GM23248 (cell line): ENCODE results near the gene TBC1D21. TPM values are rescaled to one million over a fixed set of nuclear protein-coding genes. Genes with fewer than 3 reads are reported as not detected.

Experiments used
- DNase-seq: peaks from one replicate; pipeline ENCODE4 v3.0.0-alpha.2; 2015
- H2AFZ ChIP-seq: fragments of 200-600 bp; sonication (generic); 2 replicates; pipeline ENCODE4 v1.6.1; 2016; ENCODE audit warnings: antibody characterized with exemption
- H3F3A ChIP-seq: fragments of 200-600 bp; sonication (generic); 2 replicates; pipeline ENCODE4 v1.6.1; 2016; ENCODE audit warnings: mild to moderate bottlenecking, antibody characterized with exemption, mixed run types; ENCODE audit not compliant: insufficient read depth
- H3K27ac ChIP-seq: fragments of 200-600 bp; sonication (generic); 2 replicates; pipeline ENCODE4 v1.5.1; 2016; ENCODE audit warnings: mild to moderate bottlenecking
- H3K27me3 ChIP-seq: fragments of 200-600 bp; sonication (generic); replicated peaks from 2 replicates; pipeline ENCODE4 v1.6.1; 2016; ENCODE audit warnings: mild to moderate bottlenecking; ENCODE audit not compliant: insufficient read depth
- H3K36me3 ChIP-seq: fragments of 200-600 bp; sonication (generic); 2 replicates; pipeline ENCODE4 v1.6.1; 2016; ENCODE audit warnings: low read depth, mild to moderate bottlenecking
- H3K4me1 ChIP-seq: fragments of 200-600 bp; sonication (generic); 2 replicates; pipeline ENCODE4 v1.6.1; 2016; ENCODE audit warnings: mild to moderate bottlenecking; ENCODE audit not compliant: insufficient read depth
- H3K4me2 ChIP-seq: fragments of 200-600 bp; sonication (generic); one replicate; pipeline ENCODE4 v1.6.1; 2016; ENCODE audit warnings: mild to moderate bottlenecking; ENCODE audit not compliant: unreplicated experiment
- H3K4me3 ChIP-seq: fragments of 200-600 bp; sonication (generic); 2 replicates; pipeline ENCODE4 v1.5.1; 2016; ENCODE audit warnings: mild to moderate bottlenecking
- H3K79me2 ChIP-seq: fragments of 200-600 bp; sonication (generic); 2 replicates; pipeline ENCODE4 v1.6.1; 2016; ENCODE audit warnings: mild to moderate bottlenecking; ENCODE audit not compliant: insufficient read depth
- H3K9ac ChIP-seq: fragments of 200-600 bp; sonication (generic); 2 replicates; pipeline ENCODE4 v1.6.1; 2016; ENCODE audit warnings: mild to moderate bottlenecking
- H3K9me2 ChIP-seq: fragments of 200-600 bp; sonication (generic); 2 replicates; pipeline ENCODE4 v1.6.1; 2016; ENCODE audit warnings: mixed run types, mild to moderate bottlenecking, moderate library complexity; ENCODE audit not compliant: insufficient read depth
- H3K9me3 ChIP-seq: fragments of 200-600 bp; sonication (generic); one replicate; pipeline ENCODE4 v1.6.1; 2017; ENCODE audit warnings: low read depth
- H4K20me1 ChIP-seq: fragments of 200-600 bp; sonication (generic); 2 replicates; pipeline ENCODE4 v1.6.0; 2016; ENCODE audit not compliant: insufficient read depth
- EZH2 ChIP-seq: fragments of 200-600 bp; sonication (generic); IDR thresholded peaks from 2 replicates; pipeline ENCODE4 v1.6.1; 2018; ENCODE audit warnings: antibody characterized with exemption, mild to moderate bottlenecking; ENCODE audit not compliant: insufficient read depth, poor library complexity, severe bottlenecking
- EZH2phosphoT487 ChIP-seq: fragments of 200-600 bp; sonication (generic); IDR thresholded peaks from 2 replicates; pipeline ENCODE4 v1.6.1; 2018; ENCODE audit warnings: antibody characterized with exemption, moderate library complexity, mild to moderate bottlenecking, low read depth; ENCODE audit not compliant: insufficient read depth
- WGBS, 2 experiments: methylation state at CpG; one replicate each; pipeline ENCODE4 v1.1.6; 2015 to 2017; ENCODE audit warnings: low lambda C conversion rate in 2 of 2, low coverage in 1 of 2; ENCODE audit errors: missing lambda C conversion rate in 2 of 2; 5-methylcytosine and 5-hydroxymethylcytosine counted together
- in situ Hi-C: fragments of 300-500 bp; cut with MboI; formaldehyde crosslinking; loops from 2 replicates; pipeline ENCODE4 v1.15.0; 2020
- polyA plus RNA-seq: library from polyadenylated mRNA; unstranded; fragments of >200 nt; fragmentation: Nextera tagmentation; extraction: Ambion mirVana; gene quantifications from 2 replicates; pipeline ENCODE4 v1.2.1, GENCODE V29; 2016
- total RNA-seq: library from RNA; depleted of rRNA; stranded (reverse); fragments of >200 nt; shearing (Covaris generic); gene quantifications from 2 replicates; pipeline ENCODE4 v1.2.3, GENCODE V29; 2014

Gene TBC1D21
- total and polyA plus RNA-seq, 2 experiments from 2014 or later: not detected

DNA sequence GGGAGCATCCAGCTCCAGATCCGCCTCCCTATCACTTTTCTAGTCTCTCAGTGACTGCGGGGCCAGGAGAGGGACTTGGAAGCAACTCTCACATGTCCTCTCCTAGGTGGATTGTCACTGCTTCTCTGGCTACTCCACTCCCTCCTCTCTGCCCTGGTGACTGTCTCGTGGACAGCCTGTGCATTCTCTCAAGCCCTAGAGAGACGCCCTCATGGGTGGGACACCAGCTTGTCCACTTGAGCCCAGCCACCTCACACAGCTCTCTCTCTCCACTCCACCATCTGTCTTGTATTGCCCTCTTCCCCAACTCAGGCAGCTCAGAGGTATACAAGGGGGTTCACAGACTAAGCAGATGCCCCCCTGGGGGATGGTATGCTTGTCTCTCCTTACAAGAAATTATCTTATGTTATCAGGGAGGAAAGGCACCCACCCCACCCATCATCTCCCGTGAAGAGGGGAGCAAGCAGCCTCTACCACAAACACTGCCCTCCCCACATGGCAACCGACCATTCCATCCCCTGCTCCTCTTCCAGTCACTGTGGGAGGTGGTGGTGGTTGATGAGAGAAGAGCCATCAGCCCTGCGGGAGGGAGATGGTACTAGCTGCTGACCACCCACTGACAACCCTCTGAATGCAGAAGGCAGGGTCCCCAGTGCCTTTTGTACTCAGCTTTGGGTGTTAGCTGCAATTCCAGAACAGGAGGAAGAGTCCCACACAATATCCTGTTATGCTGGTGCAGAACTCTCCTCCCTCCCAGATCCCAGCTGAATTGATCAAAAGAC, 37.3 kb downstream of the TBC1D21 start:
- DNase-seq: no peak
- Histone ChIP-seq H2AFZ (no peak overlapping the region), H3K4me2 (no peak overlapping the region), H3K27me3 (no peaks in the 10 kb centered on the region), H3K9me2 (no peaks in the 10 kb centered on the region), H3F3A (no peaks in the 10 kb centered on the region), H4K20me1 (no peaks in the 10 kb centered on the region), H3K79me2 (no peaks in the 10 kb centered on the region), H3K4me3 (no peak overlapping the region), H3K9ac (no peak overlapping the region), H3K4me1 (peaks cover 8% of the 10 kb centered on the region; the same call in 1 of the 2 replicates), H3K27ac (no peak overlapping the region), H3K9me3 (no peaks in the 10 kb centered on the region), H3K36me3 (no peaks in the 10 kb centered on the region; the same call in 1 of the 2 replicates)
- in situ Hi-C loops: no loop called here
- TF ChIP-seq EZH2phosphoT487: no peak
- WGBS, 2 experiments: 74 to 78% methylated on average over 7 of the region's 7 CpGs

GRCh38 chr15:73912030-73912596, 38.7 kb downstream of the TBC1D21 start:
- no peak overlapping the region for H3K4me3 ChIP-seq
- no peak for DNase-seq
- no peaks in the 10 kb centered on the region for H3F3A ChIP-seq

GRCh38 chr15:73914145-73914544, 40.8 kb downstream of the TBC1D21 start:
- Histone ChIP-seq H3K27ac (no peak overlapping the region), H3K9me2 (no peaks in the 10 kb centered on the region), H4K20me1 (no peaks in the 10 kb centered on the region), H3K4me3 (no peak overlapping the region), H3K36me3 (peaks cover 24% of the 10 kb centered on the region), H3F3A (no peaks in the 10 kb centered on the region), H3K4me2 (no peak overlapping the region), H3K4me1 (no peaks in the 10 kb centered on the region), H2AFZ (no peak overlapping the region), H3K9me3 (no peaks in the 10 kb centered on the region), H3K27me3 (no peaks in the 10 kb centered on the region), H3K79me2 (no peaks in the 10 kb centered on the region), H3K9ac (no peak overlapping the region)
- no peak for DNase-seq
- in situ Hi-C loops: no loop called here
- WGBS, 2 experiments: 97 to 98% methylated on average over 3 of the region's 3 CpGs
- TF ChIP-seq EZH2phosphoT487 (no peak), EZH2 (no peak)

More at GRCh38 chr15:73912030-73912596, 38.7 kb downstream of the TBC1D21 start:
- no peak overlapping the region for H2AFZ ChIP-seq
- in situ Hi-C loops: no loop called here
- no peaks in the 10 kb centered on the region for H3K9me3 ChIP-seq
- H3K4me2 ChIP-seq: no peak overlapping the region
- no peak overlapping the region for H3K27ac ChIP-seq
- H3K79me2 ChIP-seq: no peaks in the 10 kb centered on the region
- peaks cover under 1% of the 10 kb centered on the region; the same call in 1 of the 2 replicates for H3K4me1 ChIP-seq
- H4K20me1 ChIP-seq: no peaks in the 10 kb centered on the region
- no peaks in the 10 kb centered on the region for H3K9me2 ChIP-seq
- TF ChIP-seq EZH2phosphoT487 (no peak), EZH2 (no peak)
- H3K27me3 ChIP-seq: no peaks in the 10 kb centered on the region
- H3K36me3 ChIP-seq: peaks cover 9% of the 10 kb centered on the region
- 81 to 84% methylated on average over 7 of the region's 7 CpGs for WGBS, 2 experiments
- H3K9ac ChIP-seq: no peak overlapping the region

GRCh38 chr15:73915082-73915481, 41.7 kb downstream of the TBC1D21 start:
- no peak overlapping the region for H3K27ac ChIP-seq
- TF ChIP-seq EZH2: no peak
- TF ChIP-seq EZH2phosphoT487: no peak
- H3F3A ChIP-seq: no peaks in the 10 kb centered on the region
- H3K9ac ChIP-seq: no peak overlapping the region
- no peaks in the 10 kb centered on the region for H3K9me2 ChIP-seq
- no peak for DNase-seq
- no peaks in the 10 kb centered on the region for H3K9me3 ChIP-seq
- H3K4me3 ChIP-seq: no peak overlapping the region
- H3K79me2 ChIP-seq: no peaks in the 10 kb centered on the region
- no peak overlapping the region for H3K4me2 ChIP-seq
- no peaks in the 10 kb centered on the region for H3K4me1 ChIP-seq
- no peaks in the 10 kb centered on the region for H4K20me1 ChIP-seq
- 66 to 74% methylated on average over 2 of the region's 2 CpGs for WGBS, 2 experiments
- in situ Hi-C loops: no loop called here
- H2AFZ ChIP-seq: no peak overlapping the region
- peaks cover 24% of the 10 kb centered on the region for H3K36me3 ChIP-seq
- no peaks in the 10 kb centered on the region for H3K27me3 ChIP-seq
